CD14-positive monocyte (primary cell): ENCODE data around the gene MYO3B. TPM values are rescaled to one million over a fixed set of nuclear protein-coding genes. Genes with fewer than 3 reads are reported as not detected.

Experiments used
- DNase-seq, 3 donors: peaks; one replicate each; pipeline ENCODE4 v3.0.0-alpha.2; 2011 to 2022
- H2AFZ ChIP-seq: 2 replicates; pipeline ENCODE4 v1.6.0; 2012; ENCODE audit warnings: mild to moderate bottlenecking, low read depth, low read length, inconsistent platforms; ENCODE audit not compliant: insufficient read depth, poor library complexity, severe bottlenecking
- H3K27ac ChIP-seq, 2 donors: 1 replicate in 1 of 2; 2 replicates in 1 of 2; pipeline ENCODE4 v1.5.1; 2012 to 2013; ENCODE audit warnings: low read length in 2 of 2, control low read depth in 1 of 2, inconsistent platforms in 1 of 2, low read depth in 1 of 2, mild to moderate bottlenecking in 1 of 2
- H3K27me3 ChIP-seq, 2 donors: one replicate each; pipeline versions ENCODE4 v1.6.0 to v1.6.1; 2011 to 2013; ENCODE audit warnings: low read length in 2 of 2; ENCODE audit not compliant: control insufficient read depth in 2 of 2, insufficient read depth in 2 of 2
- H3K36me3 ChIP-seq, 2 donors: replicated peaks in 1 of 2; 1 replicate in 1 of 2; 2 replicates in 1 of 2; pipeline versions ENCODE4 v1.5.1 to v1.6.1; 2012 to 2013; ENCODE audit warnings: low read length in 2 of 2, control low read depth in 1 of 2, inconsistent platforms in 1 of 2, mild to moderate bottlenecking in 1 of 2; ENCODE audit not compliant: insufficient read depth in 2 of 2, control insufficient read depth in 1 of 2
- H3K4me1 ChIP-seq, 2 donors: 1 replicate in 1 of 2; 2 replicates in 1 of 2; pipeline versions ENCODE4 v1.5.1 to v1.6.1; 2012 to 2013; ENCODE audit warnings: low read length in 2 of 2, control low read depth in 1 of 2, inconsistent platforms in 1 of 2, mild to moderate bottlenecking in 1 of 2, moderate library complexity in 1 of 2; ENCODE audit not compliant: insufficient read depth in 2 of 2, control insufficient read depth in 1 of 2
- H3K4me2 ChIP-seq: replicated peaks from 2 replicates; pipeline ENCODE3; 2012; ENCODE audit warnings: low read length, moderate library complexity, mild to moderate bottlenecking; ENCODE audit not compliant: poor library complexity, severe bottlenecking; ENCODE audit errors: extremely low read depth
- H3K4me3 ChIP-seq, 3 experiments: fragments of 200-600 bp in 1 of 3; sonication (generic) in 1 of 3; replicated peaks in 1 of 3; 1 replicate in 2 of 3; 2 replicates in 1 of 3; pipeline ENCODE4 v1.5.1; 2011 to 2013; ENCODE audit warnings: low read length in 3 of 3, mild to moderate bottlenecking in 3 of 3, control low read depth in 2 of 3, low read depth in 2 of 3, inconsistent platforms in 1 of 3, moderate library complexity in 1 of 3
- H3K79me2 ChIP-seq: 2 replicates; pipeline ENCODE4 v1.6.0; 2012; ENCODE audit warnings: mild to moderate bottlenecking, control low read depth, inconsistent platforms, low read length, moderate library complexity; ENCODE audit not compliant: insufficient read depth
- H3K9ac ChIP-seq: 2 replicates; pipeline ENCODE4 v1.6.0; 2017; ENCODE audit warnings: low read length, mild to moderate bottlenecking; ENCODE audit not compliant: insufficient read depth, poor library complexity, severe bottlenecking
- H3K9me3 ChIP-seq, 2 donors: replicated peaks in 1 of 2; 1 replicate in 1 of 2; 2 replicates in 1 of 2; pipeline versions ENCODE4 v1.5.1 to v1.6.1; 2012 to 2013; ENCODE audit warnings: low read length in 2 of 2, control low read depth in 1 of 2; ENCODE audit not compliant: control insufficient read depth in 1 of 2, insufficient read depth in 1 of 2
- H4K20me1 ChIP-seq: 2 replicates; pipeline ENCODE4 v1.6.0; 2012; ENCODE audit warnings: mild to moderate bottlenecking, low read length, control low read depth, moderate library complexity; ENCODE audit not compliant: insufficient read depth
- H3K27ac Mint-ChIP-seq, 7 donors: one replicate each; pipeline ENCODE4 v1.8.0; 2020; ENCODE audit warnings: mild to moderate bottlenecking in 7 of 7, mixed read lengths in 7 of 7, moderate library complexity in 6 of 7, inconsistent platforms in 2 of 7
- H3K27me3 Mint-ChIP-seq, 3 donors: one replicate each; pipeline ENCODE4 v1.8.0; 2021 to 2022; ENCODE audit warnings: low read depth in 3 of 3, mild to moderate bottlenecking in 3 of 3, mixed read lengths in 3 of 3, moderate library complexity in 3 of 3, inconsistent platforms in 1 of 3
- H3K36me3 Mint-ChIP-seq, 2 donors: one replicate each; pipeline ENCODE4 v1.8.0; 2020; ENCODE audit warnings: mixed read lengths in 2 of 2, inconsistent platforms in 1 of 2, mild to moderate bottlenecking in 1 of 2
- H3K4me1 Mint-ChIP-seq: one replicate; pipeline ENCODE4 v1.8.0; 2020; ENCODE audit warnings: mild to moderate bottlenecking, mixed read lengths
- H3K4me3 Mint-ChIP-seq, 2 donors: one replicate each; pipeline ENCODE4 v1.8.0; 2020; ENCODE audit warnings: mild to moderate bottlenecking in 2 of 2, mixed read lengths in 2 of 2, moderate library complexity in 1 of 2
- H3K9me3 Mint-ChIP-seq, 7 donors: one replicate each; pipeline ENCODE4 v1.8.0; 2020 to 2022; ENCODE audit warnings: mixed read lengths in 7 of 7, mild to moderate bottlenecking in 6 of 7, moderate library complexity in 6 of 7, inconsistent platforms in 2 of 7
- WGBS: methylation state at CpG from one replicate; pipeline ENCODE4 v1.1.5; 2013; ENCODE audit warnings: missing lambda C conversion rate; ENCODE audit not compliant: insufficient coverage; 5-methylcytosine and 5-hydroxymethylcytosine counted together
- intact Hi-C, 2 donors: fragments of 100-400 bp; cut with micrococcal nuclease; formaldehyde crosslinking; loops; one replicate each; pipeline versions ENCODE4 v1.15.0 to v1.15.1; 2023
- polyA plus RNA-seq, 3 donors: library from polyadenylated mRNA; depleted of rRNA in 1 of 3; unstranded in 2 of 3; stranded (reverse) in 1 of 3; fragments of 300-500 nt in 2 of 3; fragments of >200 nt in 1 of 3; fragmentation: Illumina TruSeq in 2 of 3; gene quantifications; 1 replicate in 2 of 3; 2 replicates in 1 of 3; pipeline ENCODE4 v1.2.3, GENCODE V29; 2012 to 2021
- TF ChIP-seq, protein P1 (sequence below): fragments of 200-600 bp; IDR thresholded peaks from one replicate; pipeline ENCODE4 v1.8.0; 2022; ENCODE audit warnings: antibody characterized with exemption, mild to moderate bottlenecking

Gene MYO3B
- polyA plus RNA-seq, 3 donors, result not detected

DNA sequence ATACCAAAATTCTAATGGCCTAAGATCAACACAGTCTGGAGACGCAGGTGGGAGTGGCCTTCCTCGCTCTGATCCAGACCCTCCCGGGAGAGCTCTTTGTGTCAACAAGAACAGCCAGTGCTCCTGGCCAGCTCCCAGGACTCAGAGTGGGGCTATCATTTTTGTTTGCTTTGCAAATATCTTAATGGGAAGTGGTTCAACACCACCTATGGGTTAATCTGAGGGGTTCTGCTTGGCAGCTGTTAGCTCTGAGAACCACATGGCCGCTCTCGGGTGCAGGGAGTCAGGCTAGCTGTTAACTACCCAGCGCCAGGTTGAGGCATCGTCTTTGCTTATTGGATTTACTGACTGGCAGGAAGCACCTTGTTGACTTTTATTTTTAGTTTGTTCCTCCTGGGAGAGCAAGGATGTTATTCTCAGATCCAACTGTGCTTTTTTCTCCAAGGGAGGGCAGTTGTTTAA is 352.4 kb downstream of the MYO3B start:
- WGBS, result 0% methylated on average over 4 of the region's 7 CpGs
- Histone ChIP-seq H3K4me2 (no peak overlapping the region), H3K27me3 (peaks cover 0 to 4% of the 10 kb centered on the region in 2 donors), H2AFZ (no peak overlapping the region), H3K9me3 (no peaks in the 10 kb centered on the region), H3K9ac (no peak overlapping the region), H3K79me2 (no peaks in the 10 kb centered on the region), H3K27ac (no peak overlapping the region), H3K4me1 (no peaks in the 10 kb centered on the region), H3K36me3 (no peaks in the 10 kb centered on the region), H3K4me3 (no peak overlapping the region), H4K20me1 (no peaks in the 10 kb centered on the region)
- Mint-ChIP-seq H3K4me1 (no peaks in the 10 kb centered on the region), H3K27me3 (peaks cover 9 to 17% (median 12%) of the 10 kb centered on the region in 3 donors), H3K9me3 (no peaks in the 10 kb centered on the region), H3K4me3 (no peak overlapping the region), H3K36me3 (no peaks in the 10 kb centered on the region), H3K27ac (no peak overlapping the region)
- intact Hi-C loops, result no loop called here
- no peak for DNase-seq
- TF ChIP-seq, protein P1, sequence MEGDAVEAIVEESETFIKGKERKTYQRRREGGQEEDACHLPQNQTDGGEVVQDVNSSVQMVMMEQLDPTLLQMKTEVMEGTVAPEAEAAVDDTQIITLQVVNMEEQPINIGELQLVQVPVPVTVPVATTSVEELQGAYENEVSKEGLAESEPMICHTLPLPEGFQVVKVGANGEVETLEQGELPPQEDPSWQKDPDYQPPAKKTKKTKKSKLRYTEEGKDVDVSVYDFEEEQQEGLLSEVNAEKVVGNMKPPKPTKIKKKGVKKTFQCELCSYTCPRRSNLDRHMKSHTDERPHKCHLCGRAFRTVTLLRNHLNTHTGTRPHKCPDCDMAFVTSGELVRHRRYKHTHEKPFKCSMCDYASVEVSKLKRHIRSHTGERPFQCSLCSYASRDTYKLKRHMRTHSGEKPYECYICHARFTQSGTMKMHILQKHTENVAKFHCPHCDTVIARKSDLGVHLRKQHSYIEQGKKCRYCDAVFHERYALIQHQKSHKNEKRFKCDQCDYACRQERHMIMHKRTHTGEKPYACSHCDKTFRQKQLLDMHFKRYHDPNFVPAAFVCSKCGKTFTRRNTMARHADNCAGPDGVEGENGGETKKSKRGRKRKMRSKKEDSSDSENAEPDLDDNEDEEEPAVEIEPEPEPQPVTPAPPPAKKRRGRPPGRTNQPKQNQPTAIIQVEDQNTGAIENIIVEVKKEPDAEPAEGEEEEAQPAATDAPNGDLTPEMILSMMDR, result no peak

DNA sequence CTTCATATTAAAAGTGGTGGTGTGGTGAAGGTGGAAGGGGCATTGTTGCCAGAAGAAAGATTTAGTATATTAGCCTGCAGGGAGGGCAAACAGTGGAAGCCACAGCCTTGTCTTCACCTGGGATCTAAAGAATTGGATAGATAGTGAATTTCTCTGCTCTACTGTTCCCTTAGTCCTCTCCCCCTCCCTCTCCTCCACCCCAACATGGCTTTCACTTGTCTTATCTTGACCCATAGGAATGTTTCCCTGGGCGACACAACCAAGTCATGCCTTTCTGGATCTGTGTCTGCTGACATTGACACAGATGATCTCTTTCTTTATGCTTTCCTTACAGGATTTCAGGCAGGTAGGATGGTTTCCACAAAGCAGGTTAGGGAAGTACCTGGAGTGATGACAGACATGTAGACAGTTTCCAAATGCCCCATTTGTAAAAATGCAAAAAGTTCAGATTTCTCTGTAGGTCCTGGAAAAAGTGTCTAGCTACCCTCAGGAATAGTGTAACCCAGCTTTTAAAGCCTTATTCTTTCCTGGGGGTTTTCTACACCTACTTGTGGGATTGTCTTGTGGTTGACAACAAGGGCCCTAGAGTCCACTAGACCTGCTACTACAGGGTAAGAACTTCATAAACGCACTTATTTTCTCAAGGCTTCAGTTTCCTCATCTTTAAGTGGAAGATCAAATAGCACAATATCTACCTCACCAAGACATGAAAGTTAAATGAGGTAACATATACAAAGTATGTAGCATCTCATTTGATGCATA is 353.0 kb downstream of the MYO3B start:
- intact Hi-C loops, result no loop called here
- DNase-seq, result no peak
- no peak overlapping the region for H3K27ac ChIP-seq
- no peaks in the 10 kb centered on the region for H3K4me1 ChIP-seq
- no peaks in the 10 kb centered on the region for H3K79me2 ChIP-seq
- H3K4me3 Mint-ChIP-seq, result no peak overlapping the region
- H3K27ac Mint-ChIP-seq, result no peak overlapping the region
- TF ChIP-seq, protein P1, result no peak
- H2AFZ ChIP-seq, result no peak overlapping the region
- peaks cover 0 to 1% (median 0%) of the 10 kb centered on the region in 7 donors for H3K9me3 Mint-ChIP-seq
- H3K36me3 ChIP-seq, result no peaks in the 10 kb centered on the region
- 100% methylated on average over 1 of the region's 2 CpGs for WGBS
- H3K4me1 Mint-ChIP-seq, result no peaks in the 10 kb centered on the region
- H3K9me3 ChIP-seq, result no peaks in the 10 kb centered on the region
- no peaks in the 10 kb centered on the region for H3K36me3 Mint-ChIP-seq
- no peak overlapping the region for H3K4me3 ChIP-seq
- peaks cover 10 to 21% (median 14%) of the 10 kb centered on the region in 3 donors for H3K27me3 Mint-ChIP-seq
- no peak overlapping the region for H3K9ac ChIP-seq
- no peaks in the 10 kb centered on the region for H4K20me1 ChIP-seq
- H3K4me2 ChIP-seq, result no peak overlapping the region
- H3K27me3 ChIP-seq, result peaks cover 2 to 4% of the 10 kb centered on the region in 2 donors
